H9 (cell line): ENCODE results near the gene NHLH1. TPM values are rescaled to one million over a fixed set of nuclear protein-coding genes. Genes with fewer than 3 reads are reported as not detected.
A peak's percentile ranks its signal among the peaks of the same experiment; 100 is the strongest.

Experiments
- DNase-seq: peaks from one replicate; pipeline ENCODE4 v3.0.0-alpha.2; 2017
- H2AFZ ChIP-seq: one replicate; pipeline ENCODE4 v1.6.1; 2013; ENCODE audit warnings: mild to moderate bottlenecking, low read length, control low read depth, moderate library complexity
- H2AK5ac ChIP-seq: 2 replicates; pipeline ENCODE4 v1.6.1; 2013; ENCODE audit warnings: low read length, control low read depth, mixed read lengths; ENCODE audit not compliant: insufficient read length
- H2BK120ac ChIP-seq: one replicate; pipeline ENCODE4 v1.6.1; 2013; ENCODE audit warnings: low read depth, mild to moderate bottlenecking, low read length, control low read depth, inconsistent platforms; ENCODE audit not compliant: poor library complexity, severe bottlenecking
- H2BK12ac ChIP-seq: 2 replicates; pipeline ENCODE4 v1.6.1; 2013; ENCODE audit warnings: low read length, control low read depth, mixed read lengths, low read depth; ENCODE audit not compliant: insufficient read length
- H2BK15ac ChIP-seq: 2 replicates; pipeline ENCODE4 v1.6.1; 2013; ENCODE audit warnings: low read depth, low read length, control low read depth
- H2BK20ac ChIP-seq: one replicate; pipeline ENCODE4 v1.6.1; 2013; ENCODE audit warnings: low read depth, mild to moderate bottlenecking, low read length, control low read depth, inconsistent platforms; ENCODE audit not compliant: poor library complexity, severe bottlenecking
- H2BK5ac ChIP-seq: 2 replicates; pipeline ENCODE4 v1.6.1; 2013; ENCODE audit warnings: low read length, control low read depth, mixed read lengths; ENCODE audit not compliant: insufficient read length
- H3K14ac ChIP-seq: 2 replicates; pipeline ENCODE4 v1.6.1; 2013; ENCODE audit warnings: low read length, control low read depth; ENCODE audit not compliant: insufficient read depth
- H3K18ac ChIP-seq: 2 replicates; pipeline ENCODE4 v1.6.1; 2013; ENCODE audit warnings: low read depth, mild to moderate bottlenecking, mixed read lengths, low read length, control low read depth; ENCODE audit not compliant: insufficient read length
- H3K23ac ChIP-seq: 2 replicates; pipeline ENCODE4 v1.6.1; 2013; ENCODE audit warnings: low read length, control low read depth, mixed read lengths, low read depth; ENCODE audit not compliant: insufficient read length
- H3K23me2 ChIP-seq: 2 replicates; pipeline ENCODE4 v1.6.1; 2013; ENCODE audit warnings: low read depth, mild to moderate bottlenecking, mixed read lengths, low read length, control low read depth; ENCODE audit not compliant: insufficient read length, poor library complexity, severe bottlenecking
- H3K27ac ChIP-seq: 2 replicates; pipeline ENCODE4 v1.5.1; 2013; ENCODE audit warnings: low read length, control low read depth, mixed read lengths, low read depth; ENCODE audit not compliant: insufficient read length
- H3K27me3 ChIP-seq: 2 replicates; pipeline ENCODE4 v1.6.1; 2013; ENCODE audit warnings: low read length, control low read depth, inconsistent platforms; ENCODE audit not compliant: insufficient read depth
- H3K4ac ChIP-seq: 2 replicates; pipeline ENCODE4 v1.6.1; 2013; ENCODE audit warnings: low read depth, mild to moderate bottlenecking, control low read depth, inconsistent platforms, low read length, moderate library complexity
- H3K4me1 ChIP-seq: 2 replicates; pipeline ENCODE4 v1.6.1; 2013; ENCODE audit warnings: low read length, control low read depth, inconsistent platforms; ENCODE audit not compliant: insufficient read depth
- H3K4me2 ChIP-seq: 2 replicates; pipeline ENCODE4 v1.6.1; 2013; ENCODE audit warnings: low read length, control low read depth, mixed read lengths; ENCODE audit not compliant: insufficient read length, insufficient read depth
- H3K56ac ChIP-seq: 2 replicates; pipeline ENCODE4 v1.6.1; 2013; ENCODE audit warnings: low read depth, mild to moderate bottlenecking, mixed read lengths, low read length, control low read depth; ENCODE audit not compliant: insufficient read length
- H3K79me1 ChIP-seq: 2 replicates; pipeline ENCODE4 v1.6.1; 2013; ENCODE audit warnings: low read depth, mild to moderate bottlenecking, moderate library complexity, low read length, control low read depth, inconsistent platforms; ENCODE audit not compliant: insufficient read depth, poor library complexity, severe bottlenecking
- H3K79me2 ChIP-seq: 2 replicates; pipeline ENCODE4 v1.6.1; 2013; ENCODE audit warnings: low read length, control low read depth, inconsistent platforms; ENCODE audit not compliant: insufficient read depth
- H3K9ac ChIP-seq: 2 replicates; pipeline ENCODE4 v1.6.1; 2013; ENCODE audit warnings: low read length, control low read depth, mixed read lengths; ENCODE audit not compliant: insufficient read length; ENCODE audit errors: extremely low read depth
- H3K9me3 ChIP-seq: one replicate; pipeline ENCODE4 v1.6.1; 2013; ENCODE audit warnings: low read depth, low read length, inconsistent platforms; ENCODE audit not compliant: control insufficient read depth
- H3T11ph ChIP-seq: one replicate; pipeline ENCODE4 v1.6.1; 2013; ENCODE audit warnings: mild to moderate bottlenecking, low read length, control low read depth, inconsistent platforms
- H4K20me1 ChIP-seq: one replicate; pipeline ENCODE4 v1.6.1; 2013; ENCODE audit not compliant: control insufficient read depth, insufficient read length, insufficient read depth
- H4K5ac ChIP-seq: 2 replicates; pipeline ENCODE4 v1.6.1; 2013; ENCODE audit warnings: low read depth, mild to moderate bottlenecking, mixed read lengths, low read length, control low read depth; ENCODE audit not compliant: insufficient read length
- H4K8ac ChIP-seq: replicated peaks from 2 replicates; pipeline ENCODE4 v1.6.1; 2013; ENCODE audit warnings: low read length, control low read depth, mixed read lengths, low read depth; ENCODE audit not compliant: insufficient read length
- H4K91ac ChIP-seq: 2 replicates; pipeline ENCODE4 v1.6.1; 2013; ENCODE audit warnings: low read depth, mild to moderate bottlenecking, moderate library complexity, mixed read lengths, low read length, control low read depth; ENCODE audit not compliant: insufficient read length
- H3K27ac Mint-ChIP-seq, 3 experiments: 2 replicates in 2 of 3; 3 replicates in 1 of 3; pipeline ENCODE4 v1.8.0; 2020 to 2021; ENCODE audit warnings: mixed read lengths in 3 of 3, mild to moderate bottlenecking in 1 of 3, moderate library complexity in 1 of 3
- H3K27me3 Mint-ChIP-seq: 2 replicates; pipeline ENCODE4 v1.8.0; 2021; ENCODE audit warnings: low read depth, mild to moderate bottlenecking, moderate library complexity, mixed read lengths
- H3K36me3 Mint-ChIP-seq, 3 experiments: 2 replicates in 2 of 3; 3 replicates in 1 of 3; pipeline ENCODE4 v1.8.0; 2020 to 2021; ENCODE audit warnings: low read depth in 3 of 3, mixed read lengths in 3 of 3; ENCODE audit not compliant: insufficient read depth in 1 of 3
- H3K4me1 Mint-ChIP-seq, 2 experiments: 2 replicates each; pipeline ENCODE4 v1.8.0; 2020; ENCODE audit warnings: mixed read lengths in 2 of 2
- H3K4me3 Mint-ChIP-seq, 2 experiments: 2 replicates in 1 of 2; 3 replicates in 1 of 2; pipeline ENCODE4 v1.8.0; 2020 to 2021; ENCODE audit warnings: mild to moderate bottlenecking in 2 of 2, mixed read lengths in 2 of 2, moderate library complexity in 1 of 2
- H3K9me3 Mint-ChIP-seq, 2 experiments: 2 replicates in 1 of 2; 3 replicates in 1 of 2; pipeline ENCODE4 v1.8.0; 2020; ENCODE audit warnings: mild to moderate bottlenecking in 2 of 2, mixed read lengths in 2 of 2, moderate library complexity in 1 of 2
- CTCF ChIP-seq: fragments of 200-600 bp; sonication (generic); conservative IDR thresholded peaks from 3 replicates; pipeline ENCODE4 v1.8.0; 2021; ENCODE audit warnings: antibody characterized with exemption, mild to moderate bottlenecking
- WGBS: extraction: QIAGEN DNeasy Blood & Tissue Kit; methylation state at CpG from one replicate; pipeline ENCODE4 v1.1.7; 2013; ENCODE audit warnings: missing lambda C conversion rate, low lambda C conversion rate, mixed read lengths; ENCODE audit not compliant: insufficient read length; ENCODE audit errors: extremely low coverage; 5-methylcytosine and 5-hydroxymethylcytosine counted together
- total RNA-seq: library from RNA; stranded (reverse); gene quantifications from 2 replicates; pipeline ENCODE4 v1.2.1, GENCODE V29; 2021

NHLH1 gene
- total RNA-seq, 1 experiment from 2014 or later: 1.5 TPM

- peak overlapping the region; percentile 68 for H3K9ac ChIP-seq
These were observed 34.6 kb downstream of the NHLH1 start for GRCh38 chr1:160401487-160401805.

More at GRCh38 chr1:160401487-160401805, 34.6 kb downstream of the NHLH1 start:
- peaks cover 24% of the 10 kb centered on the region; the same call in 1 of the 2 replicates for H3K79me2 ChIP-seq
- no peak overlapping the region for H2BK12ac ChIP-seq
- H3K23me2 ChIP-seq: peaks cover 17% of the 10 kb centered on the region
- Mint-ChIP-seq H3K4me3 (peak overlapping the region; percentile 91), H3K27ac (peak overlapping the region in 2 of 3 experiments; percentile 16 to 93; a peak in 5 of 7 replicates), H3K36me3 (peaks cover 0 to 13% (median 4%) of the 10 kb centered on the region in 3 experiments; a peak in 4 of 7 replicates), H3K27me3 (no peaks in the 10 kb centered on the region), H3K9me3 (no peaks in the 10 kb centered on the region), H3K4me1 (peaks cover 63% of the 10 kb centered on the region in 2 experiments)
- H3K14ac ChIP-seq: peak overlapping the region; percentile 33; the same call in 1 of the 2 replicates
- no peak overlapping the region for H2BK5ac ChIP-seq
- no peaks in the 10 kb centered on the region for H3K27me3 ChIP-seq
- no peak overlapping the region for H3K4ac ChIP-seq
- WGBS: no CpG with 5 or more reads among the region's 7 CpGs
- no peak overlapping the region for H2AFZ ChIP-seq
- H3T11ph ChIP-seq: no peak overlapping the region
- H2BK20ac ChIP-seq: no peak overlapping the region
- no peak overlapping the region for H3K27ac ChIP-seq
- H3K79me1 ChIP-seq: no peaks in the 10 kb centered on the region
- no peak overlapping the region for H4K5ac ChIP-seq
- H2BK120ac ChIP-seq: no peak overlapping the region
- no peak overlapping the region for H2AK5ac ChIP-seq
- no peak overlapping the region for H4K8ac ChIP-seq
- no peak overlapping the region for H2BK15ac ChIP-seq
- peak overlapping the region; percentile 95 for H3K4me2 ChIP-seq
- peaks cover 27% of the 10 kb centered on the region; the same call in 1 of the 2 replicates for H3K4me1 ChIP-seq
- TF ChIP-seq CTCF: no peak
- H4K91ac ChIP-seq: no peak overlapping the region
- no peak overlapping the region for H3K56ac ChIP-seq
- H4K20me1 ChIP-seq: no peaks in the 10 kb centered on the region
- DNase-seq: no peak
- peak overlapping the region; percentile 24 for H3K23ac ChIP-seq
- no peaks in the 10 kb centered on the region for H3K9me3 ChIP-seq
- no peak overlapping the region for H3K18ac ChIP-seq
